22Rv1 (cell line): ENCODE measurements around the gene RPL13A.

Experiments used
- ZFX ChIP-seq: fragments of 450-650 bp; IDR thresholded peaks from 2 replicates; pipeline ENCODE4 v1.6.1; 2017; ENCODE audit warnings: antibody characterized with exemption, borderline replicate concordance
- TF ChIP-seq, protein P1 (sequence below): fragments of 450-650 bp; IDR thresholded peaks from 2 replicates; pipeline ENCODE4 v1.5.1; 2017; ENCODE audit warnings: mild to moderate bottlenecking

DNA sequence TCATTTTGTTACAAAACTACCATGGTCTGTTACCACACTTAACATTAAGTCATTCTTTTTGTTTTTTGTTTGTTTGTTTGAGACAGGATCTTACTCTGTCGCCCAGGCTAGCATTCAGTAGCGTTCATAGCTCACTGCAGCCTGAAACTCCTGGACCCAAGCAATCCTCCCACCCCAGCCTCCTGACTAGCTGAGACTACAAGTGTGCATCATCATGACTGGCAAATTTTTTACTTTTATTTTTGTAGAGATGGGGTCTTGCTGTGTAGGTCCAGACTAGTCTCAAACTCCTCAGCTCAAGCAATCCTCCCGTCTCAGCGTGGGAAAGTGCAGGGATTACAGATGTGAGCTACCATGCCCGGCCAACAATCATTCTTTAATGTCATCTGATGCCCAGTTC is 31.1 kb upstream of the RPL13A start:
- TF ChIP-seq, protein P1, sequence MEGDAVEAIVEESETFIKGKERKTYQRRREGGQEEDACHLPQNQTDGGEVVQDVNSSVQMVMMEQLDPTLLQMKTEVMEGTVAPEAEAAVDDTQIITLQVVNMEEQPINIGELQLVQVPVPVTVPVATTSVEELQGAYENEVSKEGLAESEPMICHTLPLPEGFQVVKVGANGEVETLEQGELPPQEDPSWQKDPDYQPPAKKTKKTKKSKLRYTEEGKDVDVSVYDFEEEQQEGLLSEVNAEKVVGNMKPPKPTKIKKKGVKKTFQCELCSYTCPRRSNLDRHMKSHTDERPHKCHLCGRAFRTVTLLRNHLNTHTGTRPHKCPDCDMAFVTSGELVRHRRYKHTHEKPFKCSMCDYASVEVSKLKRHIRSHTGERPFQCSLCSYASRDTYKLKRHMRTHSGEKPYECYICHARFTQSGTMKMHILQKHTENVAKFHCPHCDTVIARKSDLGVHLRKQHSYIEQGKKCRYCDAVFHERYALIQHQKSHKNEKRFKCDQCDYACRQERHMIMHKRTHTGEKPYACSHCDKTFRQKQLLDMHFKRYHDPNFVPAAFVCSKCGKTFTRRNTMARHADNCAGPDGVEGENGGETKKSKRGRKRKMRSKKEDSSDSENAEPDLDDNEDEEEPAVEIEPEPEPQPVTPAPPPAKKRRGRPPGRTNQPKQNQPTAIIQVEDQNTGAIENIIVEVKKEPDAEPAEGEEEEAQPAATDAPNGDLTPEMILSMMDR: no peak
- no peak for TF ChIP-seq ZFX
